HG03066 (cell line): Measurements from ENCODE around the gene FAM72C.
A peak's percentile ranks its signal among the peaks of the same experiment; 100 is the strongest.
"Not testable (repeated sequence)": the region's sequence is repeated elsewhere in the genome, so short reads cannot be mapped to it uniquely, and the experiment has no call there.

Source experiments
- ATAC-seq: cut with Tn5 transposase; IDR thresholded peaks from one replicate; pipeline ENCODE4 v1.9.1; 2021; ENCODE audit warnings: low read depth; ENCODE audit not compliant: unreplicated experiment

Gene FAM72C

DNA sequence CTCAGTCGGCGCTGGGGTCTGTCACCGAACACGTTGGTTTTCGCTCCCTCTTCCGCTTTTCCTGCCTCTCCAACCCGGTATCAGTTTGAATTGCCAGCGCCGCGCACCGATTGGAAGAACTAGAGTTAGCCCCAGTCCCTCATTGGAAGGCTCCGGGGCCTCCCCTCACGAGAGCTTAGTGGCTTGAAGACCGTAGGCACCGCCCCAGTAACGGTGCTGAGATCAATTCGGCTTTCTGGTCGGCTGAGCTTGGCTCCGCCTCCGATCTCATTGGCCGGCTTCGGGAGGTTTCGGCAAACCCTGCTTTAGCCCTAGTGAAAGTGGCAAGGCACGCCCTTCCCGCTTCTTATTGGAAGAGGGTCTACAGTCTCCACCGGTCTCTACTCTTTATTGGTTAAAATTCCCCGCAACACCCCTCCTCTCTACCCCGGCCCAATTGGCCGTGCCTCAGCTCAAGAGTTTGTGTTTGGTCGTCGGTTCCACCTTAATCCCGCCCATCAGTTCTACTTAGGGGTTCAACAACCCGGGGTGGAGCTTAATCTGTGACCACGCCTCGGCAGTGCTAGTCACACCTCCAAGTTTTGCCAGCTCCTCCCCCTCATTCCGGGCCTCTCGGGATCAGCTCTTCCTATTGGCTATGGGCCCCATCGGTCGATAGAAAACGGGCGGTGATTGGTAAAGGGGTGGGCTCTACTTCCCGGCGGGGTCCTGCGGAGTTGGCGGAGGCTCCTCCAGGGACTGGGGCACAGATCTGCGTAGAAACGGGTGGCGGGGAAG lies at the start of gene FAM72C:
Gene FAM72C, minus strand, starts transcription at position 63 of the 777 bp plus-strand sequence. CDS start 845 bp downstream, outside the sequence.
- ATAC-seq = peak; percentile 77

DNA sequence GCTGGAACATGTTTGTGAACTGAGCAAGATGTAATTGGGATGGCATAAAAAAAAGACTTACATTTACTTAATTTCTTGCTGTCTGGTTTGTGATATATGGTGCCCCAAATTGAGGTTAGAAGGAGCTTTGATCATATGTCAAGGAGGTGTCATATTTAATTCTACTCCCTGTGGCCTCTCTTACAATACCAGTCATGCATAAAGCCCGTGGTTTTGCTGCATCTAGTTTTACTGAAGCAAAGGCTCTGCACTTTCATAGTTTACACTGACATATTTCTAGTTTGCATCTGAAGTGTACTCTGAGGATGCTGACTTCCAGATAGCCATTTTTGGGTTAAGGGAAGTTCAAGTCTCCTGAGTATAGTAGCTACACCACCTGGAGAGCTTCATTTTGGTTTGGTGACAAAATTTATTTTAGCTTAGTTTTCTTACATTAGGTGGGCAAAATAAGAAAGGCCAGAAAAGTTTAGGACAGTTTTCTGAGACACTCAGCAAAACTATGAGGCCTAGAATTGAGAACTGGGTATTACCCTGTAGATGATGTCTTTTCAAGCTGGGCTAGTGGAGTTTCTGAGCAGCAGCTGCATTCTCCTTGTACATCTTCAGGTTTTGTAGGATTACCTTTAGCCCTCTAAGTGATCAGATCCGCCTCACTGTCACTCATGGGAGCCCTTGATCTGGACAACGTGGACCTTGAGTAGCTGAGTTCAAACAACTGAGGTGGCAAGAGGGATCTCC lies 48.4 kb upstream of the FAM72C start:
- not testable (repeated sequence) for ATAC-seq

DNA sequence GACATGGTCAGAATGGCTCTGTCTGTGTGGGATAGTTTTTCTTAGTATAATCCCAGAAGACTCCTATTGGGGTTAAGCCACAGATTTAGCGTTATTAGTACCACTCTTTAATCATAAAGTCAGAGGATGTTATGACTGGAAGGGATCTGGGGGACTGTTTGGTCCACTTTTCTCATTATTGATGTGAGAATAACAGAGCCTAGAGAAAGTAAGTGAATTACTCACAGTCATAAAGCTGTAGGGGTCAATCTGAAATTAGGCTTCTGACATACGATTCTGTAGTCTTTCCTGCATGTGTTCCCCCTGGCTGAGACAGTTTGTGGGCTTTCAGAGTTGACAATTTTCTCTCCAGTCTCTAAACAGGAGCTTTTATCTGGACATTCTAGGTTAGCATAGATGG lies 47.3 kb upstream of the FAM72C start:
- ATAC-seq = not testable (repeated sequence)

DNA sequence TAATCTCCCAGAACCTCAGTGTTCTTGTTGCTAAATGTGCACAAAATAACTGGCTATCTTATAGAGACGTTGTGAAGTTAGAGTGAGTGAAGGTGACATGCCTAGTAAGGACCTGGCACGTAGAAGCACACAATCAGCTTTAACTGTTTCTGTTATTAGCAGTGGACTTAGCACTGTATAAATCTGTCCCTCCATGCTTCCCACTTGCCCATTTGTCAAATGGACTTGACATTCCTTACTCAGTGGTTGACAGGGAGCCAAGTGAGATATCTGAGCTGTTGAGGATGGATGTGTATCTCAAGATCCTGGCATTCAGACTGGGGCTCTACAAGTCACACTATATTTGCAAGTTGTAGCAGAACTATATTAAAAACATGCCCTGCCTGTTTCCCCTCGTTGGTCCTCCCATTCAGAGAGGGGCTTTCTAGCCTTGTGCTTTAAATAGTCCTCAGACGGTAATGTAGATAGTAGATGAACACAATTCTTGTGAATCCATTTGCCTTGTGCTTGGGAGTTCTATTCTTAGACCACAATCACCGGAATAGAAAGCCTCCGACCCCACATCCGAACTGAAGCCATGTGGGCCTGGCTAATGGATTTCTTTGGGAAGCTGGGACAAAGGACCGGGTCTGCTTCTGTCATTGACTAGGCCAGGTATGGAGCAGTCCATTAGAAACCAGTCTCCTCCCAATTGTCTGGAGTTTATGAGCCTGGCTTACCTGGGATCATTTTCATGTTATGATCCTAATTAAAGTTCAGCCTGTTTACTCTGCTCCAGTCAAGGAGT lies 43.6 kb upstream of the FAM72C start:
- not testable (repeated sequence) for ATAC-seq

DNA sequence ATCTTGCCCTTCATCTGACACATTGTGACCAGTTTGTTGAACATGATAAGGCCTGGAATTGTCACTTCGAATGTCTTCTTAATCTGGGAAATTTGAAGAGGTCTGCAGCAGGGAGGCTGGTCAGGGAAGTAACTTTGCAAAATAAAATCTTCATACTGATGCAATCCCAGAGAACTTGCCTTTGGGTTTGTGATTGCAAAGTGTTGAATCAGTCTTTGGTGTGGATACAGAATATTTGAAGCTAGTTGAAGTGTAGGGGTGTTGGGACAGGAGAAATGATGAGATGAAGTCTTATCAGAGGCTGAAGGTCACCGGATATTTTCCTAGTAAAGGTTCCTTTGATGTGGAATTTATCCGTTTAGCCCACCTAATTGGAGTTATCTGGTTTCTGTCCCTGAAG lies 42.7 kb upstream of the FAM72C start:
- not testable (repeated sequence) for ATAC-seq

DNA sequence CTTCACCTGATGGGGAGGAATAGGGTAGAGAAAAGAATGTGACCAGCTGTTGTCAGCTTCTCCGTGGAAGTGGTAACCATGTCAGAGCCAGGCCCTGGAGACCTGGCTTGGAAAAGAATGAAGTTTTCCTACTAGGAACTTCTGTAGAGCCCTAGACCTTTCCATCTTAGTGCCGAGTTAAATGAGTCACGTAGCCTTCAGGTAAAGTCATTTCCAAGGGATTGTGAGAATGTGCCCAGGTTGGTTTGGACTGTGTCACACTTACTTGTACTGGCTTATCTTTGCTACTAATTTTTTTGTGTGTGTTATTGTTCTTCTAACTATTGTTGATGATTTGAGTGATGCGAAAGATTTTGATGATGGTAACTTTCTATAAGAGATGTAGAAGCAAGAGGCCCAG lies 42.3 kb upstream of the FAM72C start:
- not testable (repeated sequence) for ATAC-seq

DNA sequence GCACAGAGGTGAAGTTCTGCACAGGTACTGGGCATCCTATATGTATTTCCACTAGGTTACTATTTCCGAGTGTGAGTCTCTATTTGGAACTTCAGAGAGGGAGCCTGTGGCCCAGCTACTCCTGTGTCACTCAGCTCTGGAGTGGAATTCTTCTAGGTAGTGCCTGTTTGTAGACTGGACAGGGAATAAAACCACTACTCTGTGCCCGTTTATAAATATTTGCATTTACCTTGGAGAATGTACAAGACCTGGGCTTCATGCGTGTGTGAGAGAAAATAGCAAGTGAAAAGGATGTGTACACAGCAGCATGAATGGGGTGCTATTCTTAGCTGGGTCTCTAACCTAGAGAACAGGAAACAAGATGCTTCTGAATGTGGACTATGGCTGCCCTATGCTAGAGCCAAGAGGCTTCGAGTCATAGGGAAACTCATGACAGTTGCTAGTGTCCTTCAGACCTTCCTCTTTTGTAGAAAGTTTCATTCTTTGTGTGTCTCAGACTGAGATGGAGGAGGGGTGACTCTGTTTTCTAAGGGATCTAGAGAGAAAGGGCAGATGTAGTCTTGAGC lies 40.5 kb upstream of the FAM72C start:
- peak; percentile 95 for ATAC-seq

DNA sequence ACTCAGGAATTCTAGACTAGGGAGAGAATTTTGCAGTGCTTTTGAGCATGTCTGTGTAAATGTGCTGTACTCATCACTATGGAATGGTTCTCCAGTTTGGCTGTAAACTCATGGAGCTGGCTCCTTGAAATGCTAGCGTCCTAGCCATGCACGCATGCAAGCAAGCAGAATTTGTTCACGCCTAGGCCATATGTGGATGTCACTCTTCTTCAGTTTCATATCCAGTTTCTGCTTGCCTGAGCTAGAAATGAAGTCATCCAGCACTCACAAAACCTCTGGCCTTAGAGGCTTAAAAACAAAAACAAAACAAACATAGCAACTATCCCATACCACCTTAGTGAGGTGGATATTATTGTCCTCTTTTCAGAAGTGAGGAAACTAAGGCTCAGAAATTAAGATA lies 37.6 kb upstream of the FAM72C start:
- ATAC-seq = not testable (repeated sequence)

DNA sequence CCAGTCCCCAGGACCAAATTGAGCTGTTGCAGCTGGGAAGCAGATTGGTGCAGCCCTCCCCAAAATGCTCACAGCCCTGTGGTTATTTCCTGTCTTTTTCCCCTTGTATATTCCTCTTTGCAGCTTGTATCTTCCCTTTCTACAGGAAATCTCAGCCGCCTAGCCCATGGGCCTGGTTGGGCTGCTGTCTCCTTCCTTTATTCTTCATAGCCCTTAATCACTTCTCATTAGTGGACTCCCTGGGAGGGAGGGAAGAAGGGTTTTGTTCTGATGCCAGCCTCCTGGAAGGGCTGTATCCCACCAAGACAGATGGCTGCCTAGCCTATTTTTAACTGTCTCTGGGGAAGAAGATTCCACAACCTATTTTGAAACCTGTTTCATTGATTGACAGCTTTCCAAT lies 32.5 kb upstream of the FAM72C start:
- not testable (repeated sequence) for ATAC-seq

DNA sequence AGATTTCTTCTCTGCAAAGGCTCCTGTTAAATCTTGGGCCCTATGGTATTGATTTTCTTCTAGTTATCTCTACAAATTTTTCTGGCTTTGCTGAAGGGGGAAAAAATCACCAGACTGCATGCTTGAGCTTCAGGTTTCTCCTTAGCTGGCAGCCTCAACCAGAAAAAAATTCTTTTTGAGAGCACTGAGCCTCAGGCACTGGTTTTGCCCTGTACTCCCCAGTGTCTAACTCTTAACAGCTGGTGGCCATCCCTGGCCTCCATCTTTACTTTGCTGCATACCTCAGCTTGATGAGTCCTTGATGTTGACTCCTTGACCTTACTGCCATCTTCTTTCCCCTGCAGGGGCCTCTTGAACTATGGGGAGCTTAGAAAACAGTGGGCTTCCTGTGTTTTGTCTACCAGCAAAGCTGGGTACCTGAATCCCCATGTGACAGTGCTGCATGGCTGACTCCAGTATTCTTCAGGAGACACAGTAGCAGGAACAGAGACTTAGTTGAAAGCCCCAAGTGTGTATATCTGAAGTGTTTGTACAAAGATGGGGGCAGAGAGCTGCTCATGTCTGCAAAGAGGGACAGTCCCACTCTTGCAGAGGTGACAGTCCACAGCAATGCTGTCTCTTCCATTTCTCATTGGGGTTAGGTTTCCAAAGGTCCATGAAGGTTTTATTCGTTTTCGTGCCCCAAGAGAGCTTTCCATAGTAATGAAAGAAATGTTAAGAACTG lies 31.7 kb upstream of the FAM72C start:
- ATAC-seq = not testable (repeated sequence)

DNA sequence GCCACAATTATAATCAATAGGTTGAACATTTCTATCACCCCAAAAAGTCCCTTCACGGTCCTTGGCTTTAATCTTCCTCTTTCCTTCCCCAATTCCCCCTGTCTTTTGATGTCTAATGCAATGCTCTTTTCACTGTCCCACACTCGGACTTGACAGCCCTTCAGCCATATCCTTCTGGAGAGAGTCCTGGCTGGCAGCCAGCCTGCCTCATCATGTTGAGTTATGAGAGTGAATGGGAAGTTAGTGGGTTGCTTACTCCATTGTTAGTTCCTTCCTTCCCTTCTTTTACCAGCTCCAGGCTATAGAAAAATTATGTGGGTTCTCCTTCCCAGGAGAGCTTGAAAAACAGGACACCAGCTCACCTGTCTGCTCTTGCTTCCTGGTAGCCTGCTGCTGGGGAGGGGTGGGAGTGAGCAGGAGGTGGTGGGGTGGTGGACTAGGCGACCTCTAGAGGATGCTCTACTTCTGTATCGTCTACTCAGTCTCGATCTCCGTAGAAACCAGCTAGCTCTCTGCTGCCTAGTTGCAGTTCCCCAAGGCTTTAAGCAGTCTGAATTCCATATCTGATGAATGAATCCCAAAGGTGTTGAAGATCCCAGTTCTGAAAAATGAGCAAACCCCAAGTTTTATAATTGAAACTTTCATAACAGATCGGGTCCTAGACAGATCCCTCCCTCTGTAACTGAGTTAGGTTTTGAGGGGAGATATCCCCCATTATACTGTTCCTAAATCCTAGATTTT lies 30.5 kb upstream of the FAM72C start:
- ATAC-seq = not testable (repeated sequence)

DNA sequence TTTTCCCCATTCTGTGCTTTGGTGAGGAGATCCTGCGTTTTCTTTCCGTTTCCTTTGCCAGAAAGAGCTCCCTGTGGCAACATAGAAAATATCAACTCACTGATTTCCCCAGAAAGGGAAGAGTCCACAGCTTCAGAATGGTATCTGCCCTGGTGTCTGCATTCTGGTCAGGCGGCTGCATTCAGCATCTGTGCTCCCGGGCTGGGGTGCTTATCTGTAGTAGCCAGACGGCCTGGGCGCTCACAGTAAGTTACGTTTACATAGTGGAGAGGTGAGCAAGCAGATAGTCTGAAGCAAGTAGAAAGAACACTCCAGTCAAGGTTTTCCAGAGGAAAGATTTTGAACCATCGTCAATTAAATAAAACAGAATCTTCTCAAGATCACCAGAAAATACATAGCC lies 29.3 kb upstream of the FAM72C start:
- not testable (repeated sequence) for ATAC-seq

DNA sequence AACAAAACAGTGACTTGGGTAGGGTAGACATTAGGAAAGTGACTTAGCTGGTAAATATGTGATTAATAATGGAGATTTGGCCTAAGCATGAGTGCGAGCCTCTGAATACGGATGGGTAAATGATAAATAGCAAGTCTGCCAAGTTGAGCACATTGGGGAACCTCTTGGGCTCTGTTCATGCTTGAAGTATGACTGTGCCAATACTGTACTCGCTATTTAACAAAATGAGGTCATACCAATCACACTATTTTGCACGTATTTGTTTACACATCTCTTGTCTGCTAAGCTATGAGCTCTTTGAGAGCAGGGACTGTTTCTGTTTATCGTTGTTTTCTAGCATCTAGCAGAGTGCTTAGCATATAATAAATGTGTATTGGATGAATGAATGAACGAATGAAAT lies 24.2 kb upstream of the FAM72C start:
- not testable (repeated sequence) for ATAC-seq

DNA sequence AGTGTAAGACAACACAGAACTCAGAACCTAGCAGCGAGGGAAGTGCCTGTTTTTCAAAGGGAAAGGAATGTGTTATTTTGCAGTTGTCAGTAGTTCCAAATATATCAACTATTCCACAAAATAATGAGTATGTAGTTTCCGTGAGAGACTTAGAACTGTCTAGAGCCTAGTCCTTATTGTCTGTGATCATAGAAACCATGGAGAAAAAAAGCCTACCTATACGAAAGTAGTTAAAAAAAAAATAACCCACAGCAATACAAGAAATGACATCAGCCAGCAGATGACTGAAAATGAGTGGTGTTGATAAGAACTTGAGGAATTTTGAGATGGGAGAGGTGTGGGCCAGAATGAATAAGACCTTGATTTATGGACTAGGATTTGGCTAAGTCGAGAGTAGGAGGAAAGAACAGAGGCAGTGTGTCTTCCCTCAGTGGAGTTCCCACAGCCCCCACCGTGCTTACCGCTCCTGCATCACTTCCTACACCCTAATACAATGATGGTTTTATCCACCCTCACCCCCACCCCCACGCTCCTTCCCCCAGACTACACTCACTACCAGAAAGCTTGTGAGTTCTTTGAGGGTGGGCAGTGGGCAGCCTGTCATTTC lies 21.6 kb upstream of the FAM72C start:
- not testable (repeated sequence) for ATAC-seq

DNA sequence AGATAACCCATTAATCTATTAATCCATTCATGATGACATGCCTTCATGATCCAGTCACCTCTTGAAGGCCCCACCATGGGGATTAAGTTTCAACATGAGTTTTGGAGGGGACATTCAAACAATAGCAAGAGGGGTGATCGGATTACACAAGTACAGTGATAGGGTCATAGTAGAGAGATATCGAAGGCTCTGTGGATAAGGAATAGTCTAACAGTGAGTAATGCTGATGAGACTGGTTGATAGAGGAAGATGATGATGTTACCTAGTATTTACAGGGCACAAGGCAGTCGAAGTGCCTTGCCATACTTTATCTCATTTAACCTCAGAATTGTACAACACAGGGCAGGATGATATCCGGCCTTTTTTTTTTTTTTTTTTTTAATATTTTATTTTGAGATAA lies 18.9 kb upstream of the FAM72C start:
- not testable (repeated sequence) for ATAC-seq

DNA sequence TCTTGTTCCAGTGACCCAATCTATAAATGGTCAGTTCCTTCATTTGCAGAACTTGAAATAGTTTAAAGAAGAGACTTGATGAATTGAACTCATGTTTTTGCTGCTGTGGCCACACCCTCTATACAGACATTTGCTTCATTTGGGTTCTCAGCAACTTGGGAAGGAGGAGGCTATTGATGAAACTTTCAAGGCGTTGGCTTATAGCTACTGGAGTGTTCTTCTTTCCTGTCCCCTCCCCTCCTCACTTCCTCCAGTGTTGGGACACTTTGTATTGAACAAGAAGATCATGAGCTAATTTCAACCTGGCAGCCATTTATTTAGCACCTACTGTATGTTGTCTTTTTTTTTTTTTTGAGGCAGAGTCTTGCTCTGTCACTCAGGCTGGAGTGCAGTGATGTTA lies 17.9 kb upstream of the FAM72C start:
- ATAC-seq = not testable (repeated sequence)

DNA sequence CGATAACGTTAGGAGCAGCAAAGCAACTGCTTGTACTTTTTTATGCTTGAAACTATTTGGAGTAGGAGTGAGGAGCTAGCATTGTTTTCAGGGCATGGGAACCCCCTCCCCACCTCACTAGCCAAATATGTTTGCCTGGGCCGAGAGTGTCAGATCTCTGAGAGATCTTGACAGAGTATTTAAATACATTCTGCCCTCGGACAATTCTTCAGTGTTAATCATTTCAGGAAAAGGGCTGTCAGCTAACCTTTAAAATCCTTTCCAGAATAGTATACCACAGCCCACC lies 17.6 kb upstream of the FAM72C start:
- not testable (repeated sequence) for ATAC-seq

DNA sequence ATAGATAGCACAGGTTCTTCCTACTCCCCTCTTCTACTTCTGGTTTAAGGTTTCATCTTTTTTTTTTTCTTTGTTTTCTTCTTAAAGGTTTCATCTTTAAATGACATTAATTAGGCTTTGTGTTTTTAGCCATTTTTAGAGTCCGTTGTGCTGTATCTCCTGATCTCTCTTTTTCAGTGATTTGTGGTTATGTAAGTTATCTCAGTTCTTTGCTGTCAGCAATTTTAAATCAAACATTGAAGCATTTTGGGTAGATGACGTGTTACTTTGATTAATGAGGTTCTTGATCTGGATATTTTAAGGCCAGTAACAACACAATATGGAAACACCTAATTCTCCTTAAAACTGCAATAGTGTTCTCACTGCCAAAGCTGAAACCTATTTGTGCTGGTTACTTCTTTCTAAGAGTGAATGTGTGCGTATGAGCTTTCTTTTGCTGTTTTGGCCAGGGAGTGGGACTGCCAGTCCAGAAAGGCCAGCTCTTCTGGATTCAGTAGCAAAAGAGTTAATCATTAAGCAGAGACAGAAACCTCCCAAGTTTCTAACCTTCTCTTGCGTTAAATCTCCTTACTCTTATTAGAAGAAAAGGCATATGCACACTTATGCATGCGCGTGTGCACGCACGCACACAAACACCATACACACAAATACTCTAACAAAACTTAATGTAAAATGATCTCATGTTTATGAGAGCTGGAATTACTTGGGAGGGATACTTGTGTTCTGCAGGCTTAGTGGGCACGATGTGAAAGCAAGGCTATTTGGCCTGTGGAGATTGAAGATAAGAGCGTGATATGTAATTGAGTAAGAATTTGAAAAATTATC lies 17.0 kb upstream of the FAM72C start:
- ATAC-seq = not testable (repeated sequence)
